Stimulated activated CD4-positive, alpha-beta T cell treated with anti-CD3 and anti-CD28 coated beads, Interleukin-12 subunit alpha, Interleukin-12 subunit beta, amount 100 ng/mL, for 4 hours (primary cell): Measurements from ENCODE around the gene BLM.
"Not testable (repeated sequence)": the region's sequence is repeated elsewhere in the genome, so short reads cannot be mapped to it uniquely, and the experiment has no call there.

Experiments used
- DNase-seq: peaks from one replicate; pipeline ENCODE4 v3.0.0-alpha.2; 2020

BLM gene

GRCh38 chr15:90823455-90823974 lies 106.4 kb downstream of the BLM start:
- no peak for DNase-seq

- not testable (repeated sequence) for DNase-seq
Measured at GRCh38 chr15:90825115-90825899, 108.2 kb downstream of the BLM start.

- DNase-seq, result not testable (repeated sequence)
Measured at GRCh38 chr15:90826206-90826885, 109.2 kb downstream of the BLM start.

- DNase-seq, result no peak
Measured at GRCh38 chr15:90826886-90827435, 109.8 kb downstream of the BLM start.

GRCh38 chr15:90828111-90828510 lies 111.0 kb downstream of the BLM start:
- DNase-seq, result no peak

- DNase-seq, result no peak
Measured at GRCh38 chr15:90829126-90829525, 112.0 kb downstream of the BLM start.

- peak; percentile 27 for DNase-seq
Measured at GRCh38 chr15:90829942-90830440, 112.8 kb downstream of the BLM start.

- DNase-seq, result no peak
Measured at GRCh38 chr15:90834626-90835025, 117.5 kb downstream of the BLM start.

GRCh38 chr15:90836296-90836871 lies 119.2 kb downstream of the BLM start:
- DNase-seq, result no peak

GRCh38 chr15:90837094-90837493 lies 119.9 kb downstream of the BLM start:
- DNase-seq, result peak; percentile 30

- DNase-seq, result peak; percentile 81
Measured at GRCh38 chr15:90838139-90838538, 121.0 kb downstream of the BLM start.

- no peak for DNase-seq
Measured at GRCh38 chr15:90838544-90838943, 121.4 kb downstream of the BLM start.

GRCh38 chr15:90839187-90840071 lies 122.3 kb downstream of the BLM start:
- DNase-seq, result no peak

- DNase-seq, result no peak
Measured at GRCh38 chr15:90840157-90840855, 123.2 kb downstream of the BLM start.

- no peak for DNase-seq
Measured at GRCh38 chr15:90840954-90841353, 123.8 kb downstream of the BLM start.

- no peak for DNase-seq
Measured at GRCh38 chr15:90844696-90845095, 127.5 kb downstream of the BLM start.

GRCh38 chr15:90845201-90845949 lies 128.2 kb downstream of the BLM start:
- DNase-seq, result no peak

- DNase-seq, result not testable (repeated sequence)
Measured at GRCh38 chr15:90849424-90849823, 132.3 kb downstream of the BLM start.

GRCh38 chr15:90851114-90851513 lies 134.0 kb downstream of the BLM start:
- no peak for DNase-seq

- DNase-seq, result no peak
Measured at GRCh38 chr15:90851940-90852339, 134.8 kb downstream of the BLM start.

GRCh38 chr15:90855139-90855538 lies 138.0 kb downstream of the BLM start:
- DNase-seq, result no peak
